Measurements from ENCODE around the gene TXNL4A. TPM values are rescaled to one million over a fixed set of nuclear protein-coding genes. Genes with fewer than 3 reads are reported as not detected.

The TXNL4A gene
- total RNA-seq, 1 experiment from 2014 or later = 178 TPM

- no peaks in the 10 kb centered on the region for H3K27me3 ChIP-seq (ENCODE audit: insufficient read depth, low read length)
- BruUV-seq (replicated peaks) = no TSS peak
- no peaks in the 10 kb centered on the region for H3K9me3 ChIP-seq (ENCODE audit: control insufficient read depth in 1 of 2, insufficient read depth in 1 of 2, low read depth in 1 of 2, low read length in 2 of 2)
- TF ChIP-seq FOSL1 (IDR thresholded peaks at IDR 0.05; ENCODE audit: low read depth) (no peak), REST (IDR thresholded peaks at IDR 0.05; ENCODE audit: low read depth) (no peak), ATF3 (IDR thresholded peaks at IDR 0.05) (no peak), TCF7L2 (IDR thresholded peaks at IDR 0.05; ENCODE audit: borderline replicate concordance, extremely low read depth, insufficient read depth, insufficient read length) (no peak), SP1 (IDR thresholded peaks at IDR 0.05; ENCODE audit: low read depth) (no peak), ZBTB33 (IDR thresholded peaks at IDR 0.05; ENCODE audit: extremely low read depth, insufficient replicate concordance, low read length) (no peak), ELF1 (IDR thresholded peaks at IDR 0.05; ENCODE audit: borderline replicate concordance, low read depth) (no peak), CTCF (IDR thresholded peaks at IDR 0.05 in 2 of 3, conservative IDR thresholded peaks at IDR 0.05 in 1 of 3; ENCODE audit: borderline replicate concordance in 1 of 3, insufficient read depth in 1 of 3, low read depth in 2 of 3, low read length in 2 of 3) (no peak), POLR2A (IDR thresholded peaks at IDR 0.05; ENCODE audit: borderline replicate concordance, extremely low read depth, insufficient read depth, insufficient read length) (no peak)
- intact Hi-C loops (cut with micrococcal nuclease) = loop anchor here (2.0 kb wide), 1 partner anchor 285 kb away; the partner anchor contains the start of gene CTDP1
- H3K27ac ChIP-seq (ENCODE audit: low read depth, low read length) = peak overlapping the region; percentile 90
- DNase-seq (ENCODE audit: low read depth, low spot score) (no peak), ATAC-seq (no peak)
- ChIA-PET RAD21 (ENCODE audit: low non-redundant PET in 1 of 2, low total read pairs in 2 of 2, uncharacterized antibody in 2 of 2, unreplicated experiment in 2 of 2) (no interaction called here), POLR2A (interaction anchor here (1.0 to 1.4 kb wide), 3 partner anchors 12 to 30 kb away, joined by 3 to 7 read pairs (median 5); partner anchors contain the start of gene SLC66A2), CTCF (no interaction called here)
- 0 out of 4 replicates have a peak, but pooled peaks cover 0 to 3% of the 10 kb centered on the region in 2 experiments for H3K36me3 ChIP-seq (ENCODE audit: control insufficient read depth in 1 of 2, insufficient read depth in 2 of 2, low read length in 2 of 2)
- no peaks in the 10 kb centered on the region for H4K20me1 ChIP-seq (ENCODE audit: insufficient read depth)
- peak overlapping the region; percentile 86 for H3K4me2 ChIP-seq (ENCODE audit: low read length)
- H3K9ac ChIP-seq (ENCODE audit: low read length) = peak overlapping the region; percentile 92
- H3K4me3 ChIP-seq (replicated peaks in 1 of 2; ENCODE audit: low read depth in 1 of 2, low read length in 2 of 2) = peak overlapping the region; percentile 76 to 83
- H3K4me1 ChIP-seq (ENCODE audit: control insufficient read depth in 1 of 2, insufficient read depth in 2 of 2, low read length in 2 of 2) = peaks cover 42 to 73% of the 10 kb centered on the region in 2 experiments
- peaks cover 38% of the 10 kb centered on the region for H3K79me2 ChIP-seq (ENCODE audit: insufficient read depth, low read length)
- H2AFZ ChIP-seq (ENCODE audit: low read depth, low read length, poor library complexity, severe bottlenecking) = no peak overlapping the region
- H3K9me2 ChIP-seq (ENCODE audit: insufficient read depth) = no peaks in the 10 kb centered on the region
Observed at GRCh38 chr18:79963658-79964329, 24.6 kb downstream of the TXNL4A start.
